GM12891 (cell line): ENCODE measurements around the gene DCUN1D1.

Experiments
- DNase-seq: peaks from one replicate; pipeline ENCODE4 v3.0.0; 2011; ENCODE audit warnings: low spot score; ENCODE audit not compliant: insufficient read length
- FAIRE-seq: peaks from 2 replicates; lab custom pipeline; 2011; peaks lifted over from hg19 to GRCh38; lab: Jason Lieb, UNC
- PAX5 ChIP-seq: IDR thresholded peaks from 2 replicates; pipeline ENCODE4 v1.6.1; 2011; ENCODE audit warnings: low read length, moderate library complexity, mild to moderate bottlenecking; ENCODE audit not compliant: insufficient read depth, severe bottlenecking
- POLR2A ChIP-seq: IDR thresholded peaks from 2 replicates; pipeline ENCODE4 v1.6.1; 2011; ENCODE audit warnings: low read depth, low read length, control low read depth
- POLR2AphosphoS5 ChIP-seq: IDR thresholded peaks from 2 replicates; pipeline ENCODE4 v1.6.1; 2011; ENCODE audit warnings: low read depth, low read length, control low read depth
- POU2F2 ChIP-seq: IDR thresholded peaks from 2 replicates; pipeline ENCODE4 v1.6.1; 2011; ENCODE audit warnings: low read depth, mild to moderate bottlenecking, control low read depth, low read length, moderate library complexity
- SPI1 ChIP-seq: IDR thresholded peaks from 2 replicates; pipeline ENCODE4 v1.6.1; 2011; ENCODE audit warnings: low read depth, low read length, control low read depth
- TAF1 ChIP-seq: IDR thresholded peaks from 2 replicates; pipeline ENCODE4 v1.6.1; 2011; ENCODE audit warnings: low read depth, low read length, control low read depth

DCUN1D1 gene

GRCh38 chr3:182937293-182938051, 42.9 kb downstream of the DCUN1D1 start:
- peak; percentile 48 for FAIRE-seq
- no peak for DNase-seq
- TF ChIP-seq POU2F2: peak; percentile 21; the same call in 1 of the 2 replicates
- no peak for TF ChIP-seq TAF1
- peak; percentile 47; the same call in 1 of the 2 replicates for TF ChIP-seq SPI1
- no peak for TF ChIP-seq PAX5
- no peak for TF ChIP-seq POLR2A

GRCh38 chr3:182936918-182937285, 43.4 kb downstream of the DCUN1D1 start:
- DNase-seq: no peak
- FAIRE-seq: no peak
- TF ChIP-seq SPI1 (no peak), PAX5 (no peak), POLR2AphosphoS5 (no peak), POU2F2 (no peak), POLR2A (no peak), TAF1 (no peak)

- FAIRE-seq (no peak), DNase-seq (no peak)
- no peak for TF ChIP-seq PAX5
- TF ChIP-seq POLR2AphosphoS5: no peak
- TF ChIP-seq TAF1: no peak
- TF ChIP-seq POLR2A: no peak
- TF ChIP-seq POU2F2: no peak
- no peak for TF ChIP-seq SPI1
Observed at GRCh38 chr3:182936239-182936917, 44.0 kb downstream of the DCUN1D1 start.

GRCh38 chr3:182935803-182936202, 44.5 kb downstream of the DCUN1D1 start:
- FAIRE-seq: no peak

GRCh38 chr3:182925944-182926337, 54.4 kb downstream of the DCUN1D1 start:
- TF ChIP-seq POLR2AphosphoS5: no peak
- no peak for TF ChIP-seq PAX5
- no peak for TF ChIP-seq POU2F2
- TF ChIP-seq POLR2A: no peak; the same call in 1 of the 2 replicates
- no peak for TF ChIP-seq TAF1
- TF ChIP-seq SPI1: no peak
- no peak for FAIRE-seq
- no peak for DNase-seq

More at GRCh38 chr3:182935803-182936202, 44.5 kb downstream of the DCUN1D1 start:
- TF ChIP-seq POLR2A (no peak), PAX5 (no peak), POU2F2 (no peak), POLR2AphosphoS5 (no peak), SPI1 (no peak), TAF1 (no peak)
- no peak for DNase-seq

GRCh38 chr3:182925330-182925943, 54.9 kb downstream of the DCUN1D1 start:
- TF ChIP-seq TAF1 (no peak), SPI1 (peak; percentile 90), POLR2A (peak; percentile 42; the same call in 1 of the 2 replicates), POU2F2 (no peak), PAX5 (no peak), POLR2AphosphoS5 (peak; percentile 42)

GRCh38 chr3:182921665-182922355, 58.5 kb downstream of the DCUN1D1 start:
- FAIRE-seq (no peak), DNase-seq (no peak)
- TF ChIP-seq SPI1: no peak
- TF ChIP-seq POLR2AphosphoS5: no peak
- no peak for TF ChIP-seq PAX5
- TF ChIP-seq POLR2A: no peak
- no peak for TF ChIP-seq POU2F2
- TF ChIP-seq TAF1: no peak

More at GRCh38 chr3:182925330-182925943, 54.9 kb downstream of the DCUN1D1 start:
- DNase-seq (peak; percentile 8), FAIRE-seq (peak; percentile 98)

GRCh38 chr3:182920515-182921084, 59.7 kb downstream of the DCUN1D1 start:
- DNase-seq: no peak

GRCh38 chr3:182919866-182920357, 60.4 kb downstream of the DCUN1D1 start:
- TF ChIP-seq POLR2AphosphoS5 (no peak), TAF1 (no peak), PAX5 (no peak)
- no peak for FAIRE-seq
- no peak for DNase-seq

More at GRCh38 chr3:182920515-182921084, 59.7 kb downstream of the DCUN1D1 start:
- no peak for FAIRE-seq
- TF ChIP-seq PAX5: no peak
- no peak for TF ChIP-seq POU2F2
- no peak for TF ChIP-seq POLR2AphosphoS5
- no peak for TF ChIP-seq TAF1
- no peak for TF ChIP-seq POLR2A
- TF ChIP-seq SPI1: no peak
